GM19395 (cell line): ENCODE measurements around the gene ACER1.
"Not testable (repeated sequence)": the region's sequence is repeated elsewhere in the genome, so short reads cannot be mapped to it uniquely, and the experiment has no call there.

Source experiments
- ATAC-seq: cut with Tn5 transposase; IDR thresholded peaks from one replicate; pipeline ENCODE4 v1.9.1; 2021; ENCODE audit warnings: mild to moderate bottlenecking, moderate library complexity; ENCODE audit not compliant: unreplicated experiment

ACER1 gene

GRCh38 chr19:6297202-6297601 lies 36.2 kb downstream of the ACER1 start:
- ATAC-seq = no peak

GRCh38 chr19:6292006-6292405 lies 41.4 kb downstream of the ACER1 start:
- ATAC-seq = no peak

- no peak for ATAC-seq
Measured at GRCh38 chr19:6288737-6289136, 44.7 kb downstream of the ACER1 start.

- no peak for ATAC-seq
Measured at GRCh38 chr19:6287269-6287885, 46.0 kb downstream of the ACER1 start.

DNA sequence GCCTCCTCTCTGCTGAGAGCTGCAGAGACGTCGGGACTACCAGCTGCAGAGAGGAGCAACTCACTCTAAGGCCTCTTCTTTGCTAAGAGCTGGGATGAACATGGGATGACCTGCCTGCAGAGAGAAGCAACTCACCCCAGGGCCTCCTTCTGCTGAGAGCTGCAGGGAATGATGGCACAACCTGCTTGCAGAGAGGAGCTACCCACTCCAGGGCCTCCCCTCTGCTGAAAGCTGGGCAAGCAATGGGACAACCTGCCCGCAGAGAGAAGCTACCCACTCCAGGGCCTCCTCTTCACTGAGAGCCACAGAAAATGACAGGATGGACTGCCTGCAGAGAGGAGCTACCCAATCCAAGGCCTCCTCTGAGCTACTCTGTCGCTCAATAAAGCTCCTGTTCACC lies 46.7 kb downstream of the ACER1 start:
- no peak for ATAC-seq

- ATAC-seq = not testable (repeated sequence)
Measured at GRCh38 chr19:6282393-6282792, 51.0 kb downstream of the ACER1 start.

DNA sequence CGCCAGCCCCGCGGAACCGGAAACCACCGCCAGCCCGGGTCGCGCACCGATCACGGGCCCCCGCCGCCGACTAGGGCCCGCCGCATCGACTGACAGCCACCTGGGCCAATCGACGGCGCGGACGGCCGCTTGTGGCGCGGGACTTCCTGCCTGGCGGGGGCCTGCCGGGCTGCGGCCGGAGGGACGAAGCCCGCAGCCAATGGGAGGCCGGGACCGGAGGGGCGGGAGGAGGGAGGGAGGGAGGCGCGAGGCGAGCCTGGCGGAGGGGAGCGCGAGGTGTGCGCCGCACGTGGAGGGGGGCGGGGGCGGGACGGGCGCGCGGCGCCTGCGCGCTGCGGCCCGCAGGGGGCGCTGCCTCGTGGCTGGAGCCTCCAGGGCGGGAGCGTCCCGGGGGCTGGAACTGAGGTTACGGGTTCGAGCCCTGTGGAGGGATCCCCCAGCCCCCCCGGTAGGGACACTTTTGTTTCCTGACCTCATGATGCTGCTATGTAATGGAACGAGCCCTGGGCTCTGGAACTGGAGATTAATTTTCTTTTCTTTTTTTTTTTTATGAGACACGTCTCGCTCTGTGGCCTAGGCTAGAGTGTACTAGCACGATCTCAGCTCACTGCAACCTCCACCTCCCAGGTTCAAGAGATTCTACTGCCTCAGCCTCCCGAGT lies 53.4 kb downstream of the ACER1 start, which contains the start of gene MLLT1:
Gene MLLT1, minus strand, starts transcription at position 45 of the 661 bp plus-strand sequence. CDS start 191 bp downstream, outside the sequence.
- peak; percentile 73 for ATAC-seq

GRCh38 chr19:6279620-6279930 lies 53.8 kb downstream of the ACER1 start:
- ATAC-seq = peak; percentile 42

GRCh38 chr19:6278740-6279619 lies 54.4 kb downstream of the ACER1 start:
- no peak for ATAC-seq

DNA sequence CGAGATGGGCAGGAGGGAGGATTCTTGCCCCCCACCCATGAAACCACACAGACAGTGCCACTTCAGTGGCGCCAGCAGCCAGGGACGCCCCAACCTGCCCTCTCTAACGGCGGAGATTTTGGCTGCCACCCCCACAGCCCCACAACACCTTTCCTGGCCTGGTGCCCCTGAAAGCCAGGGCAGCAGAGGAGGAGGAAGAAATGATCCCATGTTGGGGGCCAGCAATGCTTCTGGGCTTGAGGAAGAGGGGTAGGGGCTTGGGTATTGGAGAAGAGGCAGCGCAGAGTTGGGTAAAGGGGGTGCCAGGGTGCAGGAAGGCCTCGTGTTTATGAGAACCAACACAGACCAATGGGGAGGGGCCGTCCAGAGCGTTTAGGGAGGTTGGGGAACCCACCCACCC lies 55.4 kb downstream of the ACER1 start:
- no peak for ATAC-seq

GRCh38 chr19:6276447-6276846 lies 57.0 kb downstream of the ACER1 start:
- ATAC-seq = no peak

GRCh38 chr19:6275170-6275744 lies 58.2 kb downstream of the ACER1 start:
- ATAC-seq = no peak

GRCh38 chr19:6274756-6275155 lies 58.7 kb downstream of the ACER1 start:
- no peak for ATAC-seq

GRCh38 chr19:6273701-6274601 lies 59.5 kb downstream of the ACER1 start:
- ATAC-seq = no peak

DNA sequence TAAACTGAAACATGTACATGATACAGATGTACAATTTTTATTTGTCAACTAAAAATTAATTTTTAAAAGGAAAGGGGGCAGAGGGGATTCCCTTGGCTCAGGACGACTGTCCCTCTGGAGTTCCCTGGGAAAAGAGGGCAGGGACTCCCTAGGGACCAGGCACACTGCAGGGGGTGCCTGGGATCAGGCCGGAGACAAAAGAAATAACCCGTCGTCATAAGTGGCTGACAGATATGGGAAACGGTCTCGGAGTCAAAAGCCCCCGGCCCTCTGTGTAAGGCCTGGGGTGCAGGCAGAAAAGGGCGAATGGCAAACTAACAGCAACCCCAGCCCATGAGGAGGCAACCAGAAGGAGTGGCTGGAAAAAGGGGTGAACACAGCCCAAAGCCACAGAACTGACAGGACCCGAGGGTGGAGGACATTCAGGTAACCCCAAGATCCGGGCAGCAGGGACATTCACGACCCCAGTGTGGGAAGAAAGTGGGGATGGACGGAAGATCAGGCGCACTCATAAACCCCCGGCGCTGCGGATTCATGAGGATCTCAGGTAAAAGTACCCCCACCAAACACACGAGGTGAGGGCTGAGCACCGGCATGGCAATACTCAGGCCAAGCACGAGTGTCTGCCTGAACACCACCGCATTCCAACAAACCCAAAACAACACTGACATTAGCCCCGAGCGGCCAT lies 60.4 kb downstream of the ACER1 start:
- no peak for ATAC-seq

- ATAC-seq = no peak
Measured at GRCh38 chr19:6272411-6272791, 61.0 kb downstream of the ACER1 start.

DNA sequence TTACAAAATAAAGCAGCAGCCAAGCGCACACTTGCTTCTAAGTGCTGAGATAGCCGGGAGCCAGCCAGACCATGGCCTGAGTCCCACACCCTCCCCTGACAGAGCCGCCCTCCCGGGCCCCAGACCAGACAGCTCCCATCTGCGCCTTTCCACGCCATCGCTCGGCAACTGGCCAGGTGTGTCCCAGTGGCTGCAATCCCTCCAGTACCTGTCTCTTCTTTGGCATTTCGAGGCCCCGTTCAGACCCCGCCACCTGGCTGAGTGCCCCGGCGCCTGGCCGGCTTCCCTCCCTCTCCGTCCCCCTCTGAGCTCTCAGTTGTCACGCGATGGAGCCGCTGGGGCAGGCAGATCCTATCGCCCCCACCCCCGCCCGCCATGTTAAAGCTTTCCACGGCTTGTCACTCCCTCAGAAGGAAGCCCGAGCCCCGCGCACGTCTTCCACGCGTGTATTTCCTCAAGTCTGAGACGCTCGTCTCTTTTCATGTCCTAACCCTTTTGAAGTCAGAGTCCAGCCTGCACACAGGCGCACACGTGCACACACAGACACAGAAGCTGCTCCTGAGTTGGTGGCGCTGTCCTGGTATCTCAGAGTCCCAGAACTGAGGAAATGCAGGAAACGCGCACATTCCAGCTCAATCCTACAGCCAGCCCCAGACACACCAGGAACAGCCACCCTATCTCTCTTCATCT lies 61.5 kb downstream of the ACER1 start:
- no peak for ATAC-seq

DNA sequence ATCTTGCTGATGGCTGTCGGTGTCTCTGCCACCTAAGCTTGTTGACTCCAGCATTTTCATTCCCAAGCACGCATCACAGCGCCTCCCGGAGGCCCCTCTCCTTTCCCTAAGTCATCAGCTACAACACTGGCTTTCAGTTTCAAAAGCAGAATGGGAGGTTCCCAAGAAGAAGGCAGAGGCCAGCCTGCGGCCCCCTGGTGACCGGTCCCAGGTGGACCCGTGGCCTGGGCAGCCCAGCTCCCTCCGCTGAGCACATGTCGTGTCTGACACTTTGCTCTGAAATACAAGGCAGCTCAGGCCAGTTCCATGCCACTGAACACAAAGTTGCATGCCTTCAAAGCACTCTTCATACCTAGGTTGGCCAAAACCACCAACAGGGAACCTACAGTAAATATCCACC lies 62.2 kb downstream of the ACER1 start:
- ATAC-seq = no peak

GRCh38 chr19:6270822-6271221 lies 62.6 kb downstream of the ACER1 start:
- no peak for ATAC-seq
